GM12891 (cell line): ENCODE data around the gene SLX4IP.

Experiments used
- POLR2A ChIP-seq: IDR thresholded peaks from 2 replicates; pipeline ENCODE4 v1.6.1; 2011; ENCODE audit warnings: low read depth, low read length, control low read depth
- POLR2AphosphoS5 ChIP-seq: IDR thresholded peaks from 2 replicates; pipeline ENCODE4 v1.6.1; 2011; ENCODE audit warnings: low read depth, low read length, control low read depth
- SPI1 ChIP-seq: IDR thresholded peaks from 2 replicates; pipeline ENCODE4 v1.6.1; 2011; ENCODE audit warnings: low read depth, low read length, control low read depth

- TF ChIP-seq POLR2AphosphoS5: no peak
- no peak for TF ChIP-seq POLR2A
- no peak for TF ChIP-seq SPI1
Observed at GRCh38 chr20:10472871-10473270, 37.8 kb downstream of the SLX4IP start.
